ENCODE data around the gene SCN1B.

GRCh38 chr19:35059799-35060091 lies 29.5 kb downstream of the SCN1B start:
- TF ChIP-seq, protein P1, sequence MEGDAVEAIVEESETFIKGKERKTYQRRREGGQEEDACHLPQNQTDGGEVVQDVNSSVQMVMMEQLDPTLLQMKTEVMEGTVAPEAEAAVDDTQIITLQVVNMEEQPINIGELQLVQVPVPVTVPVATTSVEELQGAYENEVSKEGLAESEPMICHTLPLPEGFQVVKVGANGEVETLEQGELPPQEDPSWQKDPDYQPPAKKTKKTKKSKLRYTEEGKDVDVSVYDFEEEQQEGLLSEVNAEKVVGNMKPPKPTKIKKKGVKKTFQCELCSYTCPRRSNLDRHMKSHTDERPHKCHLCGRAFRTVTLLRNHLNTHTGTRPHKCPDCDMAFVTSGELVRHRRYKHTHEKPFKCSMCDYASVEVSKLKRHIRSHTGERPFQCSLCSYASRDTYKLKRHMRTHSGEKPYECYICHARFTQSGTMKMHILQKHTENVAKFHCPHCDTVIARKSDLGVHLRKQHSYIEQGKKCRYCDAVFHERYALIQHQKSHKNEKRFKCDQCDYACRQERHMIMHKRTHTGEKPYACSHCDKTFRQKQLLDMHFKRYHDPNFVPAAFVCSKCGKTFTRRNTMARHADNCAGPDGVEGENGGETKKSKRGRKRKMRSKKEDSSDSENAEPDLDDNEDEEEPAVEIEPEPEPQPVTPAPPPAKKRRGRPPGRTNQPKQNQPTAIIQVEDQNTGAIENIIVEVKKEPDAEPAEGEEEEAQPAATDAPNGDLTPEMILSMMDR (IDR thresholded peaks at IDR 0.05): no peak
- TF ChIP-seq CBX2 (IDR thresholded peaks at IDR 0.05; ENCODE audit: borderline replicate concordance, low read depth): no peak
- no peak for TF ChIP-seq POLR2A (IDR thresholded peaks at IDR 0.05; ENCODE audit: low read length)
- TF ChIP-seq RCOR1 (IDR thresholded peaks at IDR 0.05; ENCODE audit: low read depth, low read length): no peak
- TF ChIP-seq, protein P2, sequence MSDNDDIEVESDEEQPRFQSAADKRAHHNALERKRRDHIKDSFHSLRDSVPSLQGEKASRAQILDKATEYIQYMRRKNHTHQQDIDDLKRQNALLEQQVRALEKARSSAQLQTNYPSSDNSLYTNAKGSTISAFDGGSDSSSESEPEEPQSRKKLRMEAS (IDR thresholded peaks at IDR 0.05): no peak
- TF ChIP-seq ZSCAN20 (CRISPR knock-in tag; IDR thresholded peaks at IDR 0.05): no peak
- TF ChIP-seq NR3C1 (IDR thresholded peaks at IDR 0.05): no peak
- TF ChIP-seq, protein P3, sequence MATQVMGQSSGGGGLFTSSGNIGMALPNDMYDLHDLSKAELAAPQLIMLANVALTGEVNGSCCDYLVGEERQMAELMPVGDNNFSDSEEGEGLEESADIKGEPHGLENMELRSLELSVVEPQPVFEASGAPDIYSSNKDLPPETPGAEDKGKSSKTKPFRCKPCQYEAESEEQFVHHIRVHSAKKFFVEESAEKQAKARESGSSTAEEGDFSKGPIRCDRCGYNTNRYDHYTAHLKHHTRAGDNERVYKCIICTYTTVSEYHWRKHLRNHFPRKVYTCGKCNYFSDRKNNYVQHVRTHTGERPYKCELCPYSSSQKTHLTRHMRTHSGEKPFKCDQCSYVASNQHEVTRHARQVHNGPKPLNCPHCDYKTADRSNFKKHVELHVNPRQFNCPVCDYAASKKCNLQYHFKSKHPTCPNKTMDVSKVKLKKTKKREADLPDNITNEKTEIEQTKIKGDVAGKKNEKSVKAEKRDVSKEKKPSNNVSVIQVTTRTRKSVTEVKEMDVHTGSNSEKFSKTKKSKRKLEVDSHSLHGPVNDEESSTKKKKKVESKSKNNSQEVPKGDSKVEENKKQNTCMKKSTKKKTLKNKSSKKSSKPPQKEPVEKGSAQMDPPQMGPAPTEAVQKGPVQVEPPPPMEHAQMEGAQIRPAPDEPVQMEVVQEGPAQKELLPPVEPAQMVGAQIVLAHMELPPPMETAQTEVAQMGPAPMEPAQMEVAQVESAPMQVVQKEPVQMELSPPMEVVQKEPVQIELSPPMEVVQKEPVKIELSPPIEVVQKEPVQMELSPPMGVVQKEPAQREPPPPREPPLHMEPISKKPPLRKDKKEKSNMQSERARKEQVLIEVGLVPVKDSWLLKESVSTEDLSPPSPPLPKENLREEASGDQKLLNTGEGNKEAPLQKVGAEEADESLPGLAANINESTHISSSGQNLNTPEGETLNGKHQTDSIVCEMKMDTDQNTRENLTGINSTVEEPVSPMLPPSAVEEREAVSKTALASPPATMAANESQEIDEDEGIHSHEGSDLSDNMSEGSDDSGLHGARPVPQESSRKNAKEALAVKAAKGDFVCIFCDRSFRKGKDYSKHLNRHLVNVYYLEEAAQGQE (IDR thresholded peaks at IDR 0.05): no peak
- no peak for TF ChIP-seq BCL3 (IDR thresholded peaks at IDR 0.05)
- TF ChIP-seq CHD2 (IDR thresholded peaks at IDR 0.05; ENCODE audit: low read length, partially characterized antibody): no peak
- no peak for TF ChIP-seq CBX8 (IDR thresholded peaks at IDR 0.05)
- TF ChIP-seq BHLHE40 (IDR thresholded peaks at IDR 0.05; ENCODE audit: low read depth, low read length): no peak
